SK-N-SH (cell line): ENCODE measurements around the gene PCDHGA5. TPM values are rescaled to one million over a fixed set of nuclear protein-coding genes. Genes with fewer than 3 reads are reported as not detected.
A peak's percentile ranks its signal among the peaks of the same experiment; 100 is the strongest.

ENCODE experiments used
- CTCF ChIA-PET: fragments of 300-600, 350-600 bp; formaldehyde crosslinking; extraction: SDS; loops from one replicate; lab custom pipeline; 2021; lab: Yijun Ruan, JAX
- POLR2A ChIA-PET: fragments of 350-600 bp; sonication (Branson Sonifier 250); formaldehyde crosslinking; extraction: SDS; loops from one replicate; lab custom pipeline; 2020; ENCODE audit warnings: antibody characterized with exemption, inconsistent platforms; lab: Yijun Ruan, JAX
- DNase-seq: peaks from one replicate; pipeline ENCODE4 v3.0.0; 2012
- H2AFZ ChIP-seq: fragments of 200-600 bp; sonication (generic); 2 replicates; pipeline ENCODE4 v1.8.1; 2016; ENCODE audit warnings: antibody characterized with exemption, mild to moderate bottlenecking, low read depth
- H3F3A ChIP-seq: fragments of 200-600 bp; sonication (generic); replicated peaks from 2 replicates; pipeline ENCODE3; 2016; ENCODE audit warnings: antibody characterized with exemption, mild to moderate bottlenecking; ENCODE audit not compliant: insufficient read depth
- H3K27ac ChIP-seq, 2 experiments: fragments of 200-500 bp in 1 of 2; fragments of 200-600 bp in 1 of 2; sonication (Bioruptor generic) in 1 of 2; sonication (generic), shearing (Covaris generic) in 1 of 2; 2 replicates each; pipeline versions ENCODE4 v1.5.1 to v1.6.1; 2014 to 2016; ENCODE audit warnings: low read depth in 2 of 2, inconsistent platforms in 1 of 2, low read length in 1 of 2, mild to moderate bottlenecking in 1 of 2, mixed read lengths in 1 of 2
- H3K27me3 ChIP-seq: fragments of 200-600 bp; sonication (generic), shearing (Covaris generic); 2 replicates; pipeline ENCODE4 v1.6.1; 2016; ENCODE audit warnings: mixed run types; ENCODE audit not compliant: insufficient read depth
- H3K36me3 ChIP-seq, 2 experiments: fragments of 200-500 bp in 1 of 2; fragments of 200-600 bp in 1 of 2; sonication (Bioruptor generic) in 1 of 2; sonication (generic) in 1 of 2; replicated peaks in 1 of 2; 2 replicates each; pipeline versions ENCODE3 to v1.5.1; 2014 to 2016; ENCODE audit warnings: low read length in 1 of 2, mild to moderate bottlenecking in 1 of 2; ENCODE audit not compliant: insufficient read depth in 2 of 2, control insufficient read depth in 1 of 2
- H3K4me1 ChIP-seq, 2 experiments: fragments of 200-500 bp in 1 of 2; fragments of 200-600 bp in 1 of 2; sonication (Bioruptor generic) in 1 of 2; sonication (generic), shearing (Covaris generic) in 1 of 2; 2 replicates each; pipeline versions ENCODE4 v1.5.1 to v1.6.1; 2014 to 2016; ENCODE audit warnings: low read depth in 1 of 2, low read length in 1 of 2, mixed run types in 1 of 2; ENCODE audit not compliant: insufficient read depth in 2 of 2, control insufficient read depth in 1 of 2
- H3K4me2 ChIP-seq: fragments of 200-600 bp; sonication (generic), shearing (Covaris generic); 2 replicates; pipeline ENCODE4 v1.6.1; 2017; ENCODE audit warnings: mixed run types
- H3K4me3 ChIP-seq, 2 experiments: fragments of 200-500 bp in 1 of 2; fragments of 200-600 bp in 1 of 2; sonication (Bioruptor generic) in 1 of 2; sonication (generic), shearing (Covaris generic) in 1 of 2; 2 replicates each; pipeline versions ENCODE4 v1.5.1 to v1.8.1; 2014 to 2016; ENCODE audit warnings: low read depth in 2 of 2, inconsistent platforms in 1 of 2, low read length in 1 of 2, mild to moderate bottlenecking in 1 of 2, mixed read lengths in 1 of 2, moderate library complexity in 1 of 2
- H3K79me2 ChIP-seq: fragments of 200-600 bp; sonication (generic); 2 replicates; pipeline ENCODE4 v1.8.1; 2017; ENCODE audit warnings: mild to moderate bottlenecking; ENCODE audit not compliant: insufficient read depth
- H3K9ac ChIP-seq: fragments of 200-600 bp; sonication (generic); 2 replicates; pipeline ENCODE4 v1.6.1; 2017; ENCODE audit warnings: mixed run types
- H3K9me2 ChIP-seq: fragments of 200-600 bp; sonication (generic); 2 replicates; pipeline ENCODE4 v1.6.1; 2017; ENCODE audit warnings: mixed run types
- H3K9me3 ChIP-seq: fragments of 200-600 bp; sonication (generic); 2 replicates; pipeline ENCODE4 v1.6.1; 2017; ENCODE audit warnings: mixed run types, mild to moderate bottlenecking, moderate library complexity
- H4K20me1 ChIP-seq: fragments of 200-600 bp; sonication (generic); 2 replicates; pipeline ENCODE4 v1.6.1; 2017; ENCODE audit warnings: mild to moderate bottlenecking, mixed run types; ENCODE audit not compliant: insufficient read depth
- CTCF ChIP-seq: fragments of 200-600 bp; sonication (generic); IDR thresholded peaks from 2 replicates; pipeline ENCODE4 v1.6.1; 2017; ENCODE audit warnings: antibody characterized with exemption, mild to moderate bottlenecking, moderate library complexity
- ELF1 ChIP-seq: IDR thresholded peaks from 2 replicates; pipeline ENCODE4 v1.4.0; 2012
- EP300 ChIP-seq, 2 experiments: IDR thresholded peaks; 2 replicates each; pipeline versions ENCODE4 v1.4.0 to v1.6.1; 2012; ENCODE audit warnings: borderline replicate concordance in 1 of 2, low read depth in 1 of 2, low read length in 1 of 2
- EZH2phosphoT487 ChIP-seq: fragments of 200-600 bp; sonication (generic); IDR thresholded peaks from 2 replicates; pipeline ENCODE4 v1.6.1; 2017; ENCODE audit warnings: low read depth, mixed run types, mild to moderate bottlenecking, antibody characterized with exemption, moderate library complexity, borderline replicate concordance
- FOSL2 ChIP-seq: IDR thresholded peaks from 2 replicates; pipeline ENCODE4 v1.4.0; 2012; ENCODE audit warnings: low read depth, mild to moderate bottlenecking, moderate library complexity, borderline replicate concordance
- FOXJ3 ChIP-seq: sonication (generic); formaldehyde crosslinking; IDR thresholded peaks from 2 replicates; pipeline ENCODE4 v1.5.1; 2020; ENCODE audit warnings: mild to moderate bottlenecking, missing genetic modification reagents
- GABPA ChIP-seq: IDR thresholded peaks from 2 replicates; pipeline ENCODE4 v1.4.0; 2012; ENCODE audit warnings: low read depth, mild to moderate bottlenecking
- JUND ChIP-seq: IDR thresholded peaks from 2 replicates; pipeline ENCODE4 v1.4.0; 2012
- MAX ChIP-seq: IDR thresholded peaks from 2 replicates; pipeline ENCODE4 v1.4.0; 2012; ENCODE audit warnings: low read depth
- MEF2A ChIP-seq: IDR thresholded peaks from 2 replicates; pipeline ENCODE4 v1.4.0; 2012; ENCODE audit warnings: low read depth, borderline replicate concordance
- MXI1 ChIP-seq: IDR thresholded peaks from 2 replicates; pipeline ENCODE4 v1.6.1; 2012; ENCODE audit warnings: mild to moderate bottlenecking, low read depth, low read length, improper control_type of control experiment
- NFIC ChIP-seq: IDR thresholded peaks from 2 replicates; pipeline ENCODE4 v1.4.0; 2012; ENCODE audit warnings: borderline replicate concordance
- NRF1 ChIP-seq: IDR thresholded peaks from 2 replicates; pipeline ENCODE4 v1.6.1; 2012; ENCODE audit warnings: low read depth, mild to moderate bottlenecking, low read length
- POLR2AphosphoS5 ChIP-seq: IDR thresholded peaks from 2 replicates; pipeline ENCODE4 v1.6.1; 2012; ENCODE audit warnings: low read depth, low read length
- RAD21 ChIP-seq: IDR thresholded peaks from 2 replicates; pipeline ENCODE4 v1.6.1; 2012; ENCODE audit warnings: mild to moderate bottlenecking, low read length
- RCOR1 ChIP-seq: fragments of 150-350 bp; IDR thresholded peaks from 2 replicates; pipeline ENCODE4 v1.6.1; 2017; ENCODE audit warnings: antibody characterized with exemption, low read length
- REST ChIP-seq: IDR thresholded peaks from 2 replicates; pipeline ENCODE4 v1.6.1; 2012; ENCODE audit warnings: mild to moderate bottlenecking, low read depth, low read length, moderate library complexity
- RFX5 ChIP-seq: IDR thresholded peaks from 2 replicates; pipeline ENCODE4 v1.6.1; 2012; ENCODE audit warnings: mild to moderate bottlenecking, improper control_type of control experiment, low read length
- RXRA ChIP-seq: IDR thresholded peaks from 2 replicates; pipeline ENCODE4 v1.4.0; 2012; ENCODE audit warnings: low read depth, mild to moderate bottlenecking, borderline replicate concordance
- SIN3A ChIP-seq: IDR thresholded peaks from 2 replicates; pipeline ENCODE4 v1.6.1; 2012; ENCODE audit warnings: low read depth, mild to moderate bottlenecking, low read length, moderate library complexity, borderline replicate concordance
- SMC3 ChIP-seq: IDR thresholded peaks from 2 replicates; pipeline ENCODE4 v1.6.1; 2012; ENCODE audit warnings: low read depth, low read length, improper control_type of control experiment
- TCF12 ChIP-seq: IDR thresholded peaks from 2 replicates; pipeline ENCODE4 v1.4.0; 2012
- TEAD4 ChIP-seq: IDR thresholded peaks from 2 replicates; pipeline ENCODE4 v1.4.0; 2012; ENCODE audit warnings: mild to moderate bottlenecking, borderline replicate concordance; ENCODE audit not compliant: insufficient read depth
- YY1 ChIP-seq: IDR thresholded peaks from 2 replicates; pipeline ENCODE4 v1.4.0; 2012; ENCODE audit warnings: low read depth, mild to moderate bottlenecking
- WGBS: methylation state at CpG from one replicate; pipeline ENCODE4 v1.1.6; 2017; ENCODE audit warnings: low lambda C conversion rate; 5-methylcytosine and 5-hydroxymethylcytosine counted together
- polyA plus RNA-seq, 3 experiments: library from polyadenylated mRNA; depleted of rRNA; stranded (reverse); fragments of >200 nt; gene quantifications; 2 replicates each; pipeline ENCODE4 v1.2.3, GENCODE V29; 2012
- TF ChIP-seq, protein P1 (sequence below): IDR thresholded peaks from 2 replicates; pipeline ENCODE4; 2012
- TF ChIP-seq, protein P2 (sequence below): IDR thresholded peaks from 2 replicates; pipeline ENCODE4 v1.4.0; 2012; ENCODE audit warnings: low read depth, borderline replicate concordance

The PCDHGA5 gene
- polyA plus RNA-seq, 1 of the 3 experiments (the other 2 are of a cell fraction), result 0.71 TPM

DNA sequence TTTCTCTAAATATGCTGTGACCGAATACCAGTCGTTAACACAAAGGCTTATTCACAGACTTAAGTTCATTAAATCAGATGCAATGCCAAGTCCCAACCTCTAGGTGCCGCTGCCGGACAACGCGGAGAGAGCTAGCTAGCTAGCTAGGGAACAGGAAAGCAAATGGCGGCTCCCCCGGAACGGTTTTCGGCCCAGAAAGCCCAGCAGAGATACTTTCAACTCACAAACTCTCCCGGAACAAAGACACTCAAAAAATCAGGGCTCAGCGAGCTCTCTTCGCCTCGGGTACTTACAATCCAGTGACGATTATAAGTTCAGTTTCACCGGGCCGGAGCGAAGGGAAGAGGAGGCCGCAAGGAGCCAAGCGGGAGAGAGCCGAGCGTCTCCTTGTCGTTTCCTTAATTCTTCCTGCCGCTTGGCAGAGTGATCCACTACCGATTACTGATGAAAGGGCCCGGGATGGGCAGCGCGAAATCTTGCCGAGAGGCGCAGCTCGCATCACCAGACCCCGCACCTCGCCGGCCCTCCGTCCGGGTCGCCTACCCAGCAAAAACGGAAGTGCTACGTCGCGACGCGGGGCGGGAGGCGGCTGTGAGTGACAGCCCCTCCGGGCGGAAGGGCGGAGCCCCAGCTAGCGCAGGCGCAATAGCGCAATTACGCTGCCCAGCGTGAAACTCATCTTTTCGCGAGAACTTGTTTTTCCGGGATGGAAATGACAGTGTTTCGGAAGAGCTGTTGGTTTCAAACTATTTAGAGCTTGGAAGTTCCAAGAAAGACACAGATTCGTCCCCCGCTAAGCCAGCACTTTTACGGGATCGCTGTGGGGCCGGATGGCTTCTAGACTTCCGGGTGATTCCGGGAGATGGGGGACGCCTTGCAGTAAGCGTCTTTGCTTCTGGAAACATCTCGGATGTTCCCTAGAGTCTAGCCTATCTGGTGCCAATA lies 43.5 kb upstream of the PCDHGA5 start, which contains the start of gene TAF7:
TSS of gene TAF7 (minus strand) at position 560 of the 945 bp plus-strand sequence. CDS start 740 bp downstream, outside the sequence.
- peak; percentile 94 for DNase-seq
- ChIA-PET POLR2A (interaction anchor here (0.7 to 1.8 kb wide), 9 partner anchors 15 to 271 kb away, joined by 3 to 16 read pairs (median 4); partner anchors contain the start of genes PCDHB16 and PCDHGA7), CTCF (interaction anchor here (0.6 to 5.4 kb wide), 42 partner anchors 9 to 763 kb away, joined by 3 to 36 read pairs (median 4); partner anchors contain the start of genes PCDHB11, PCDHB14, PCDHB15 and PCDHB16)
- H3K9me3 ChIP-seq, result peaks cover 32% of the 10 kb centered on the region
- peak within 1 kb of the TSS; percentile 97 for H2AFZ ChIP-seq
- H3F3A ChIP-seq, result peaks cover 13% of the 10 kb centered on the region
- H3K9me2 ChIP-seq, result no peaks in the 10 kb centered on the region
- H3K36me3 ChIP-seq, result peaks cover 24 to 42% of the 10 kb centered on the region in 2 experiments
- H3K79me2 ChIP-seq, result peaks cover 46% of the 10 kb centered on the region
- no peaks in the 10 kb centered on the region; a peak in 1 of 4 replicates for H3K4me1 ChIP-seq
- no peaks in the 10 kb centered on the region for H3K27me3 ChIP-seq
- H3K27ac ChIP-seq, result peak within 1 kb of the TSS; percentile 96 to 98
- 0 out of 2 replicates have a peak, but pooled peaks cover 3% of the 10 kb centered on the region for H4K20me1 ChIP-seq
- peak within 1 kb of the TSS; percentile 80 to 92 for H3K4me3 ChIP-seq
- WGBS, result 2% methylated on average over 62 of the region's 67 CpGs
- H3K4me2 ChIP-seq, result peak within 1 kb of the TSS; percentile 58
- peak within 1 kb of the TSS; percentile 89 for H3K9ac ChIP-seq
- TF ChIP-seq SMC3 (peak; percentile 27; the same call in 1 of the 2 replicates), FOXJ3 (CRISPR knock-in tag) (no peak), TEAD4 (no peak), SIN3A (peak; percentile 61; the same call in 1 of the 2 replicates), RAD21 (peak; percentile 60), FOSL2 (no peak), EP300 (IDR thresholded peaks at IDR 0.05; ENCODE audit: borderline replicate concordance in 1 of 2, low read depth in 1 of 2, low read length in 1 of 2) (0 out of 4 replicates have a peak, but pooled peaks of 1 of the 2 experiments have one; percentile 31), MXI1 (0 out of 2 replicates have a peak, but pooled peaks have one; percentile 2), EZH2phosphoT487 (no peak), JUND (no peak), POLR2AphosphoS5 (peak; percentile 91), YY1 (peak; percentile 92), TCF12 (no peak), MAX (peak; percentile 64), ELF1 (peak; percentile 82), GABPA (peak; percentile 78), RFX5 (no peak), CTCF (peak; percentile 90), NFIC (no peak), RXRA (no peak), REST (no peak), NRF1 (peak; percentile 81), RCOR1 (no peak), MEF2A (no peak)
- TF ChIP-seq, protein P1, sequence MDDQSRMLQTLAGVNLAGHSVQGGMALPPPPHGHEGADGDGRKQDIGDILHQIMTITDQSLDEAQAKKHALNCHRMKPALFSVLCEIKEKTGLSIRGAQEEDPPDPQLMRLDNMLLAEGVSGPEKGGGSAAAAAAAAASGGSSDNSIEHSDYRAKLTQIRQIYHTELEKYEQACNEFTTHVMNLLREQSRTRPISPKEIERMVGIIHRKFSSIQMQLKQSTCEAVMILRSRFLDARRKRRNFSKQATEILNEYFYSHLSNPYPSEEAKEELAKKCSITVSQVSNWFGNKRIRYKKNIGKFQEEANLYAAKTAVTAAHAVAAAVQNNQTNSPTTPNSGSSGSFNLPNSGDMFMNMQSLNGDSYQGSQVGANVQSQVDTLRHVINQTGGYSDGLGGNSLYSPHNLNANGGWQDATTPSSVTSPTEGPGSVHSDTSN, result peak; percentile 99
- TF ChIP-seq, protein P2, sequence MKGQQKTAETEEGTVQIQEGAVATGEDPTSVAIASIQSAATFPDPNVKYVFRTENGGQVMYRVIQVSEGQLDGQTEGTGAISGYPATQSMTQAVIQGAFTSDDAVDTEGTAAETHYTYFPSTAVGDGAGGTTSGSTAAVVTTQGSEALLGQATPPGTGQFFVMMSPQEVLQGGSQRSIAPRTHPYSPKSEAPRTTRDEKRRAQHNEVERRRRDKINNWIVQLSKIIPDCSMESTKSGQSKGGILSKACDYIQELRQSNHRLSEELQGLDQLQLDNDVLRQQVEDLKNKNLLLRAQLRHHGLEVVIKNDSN, result no peak
